Activated CD4-positive, alpha-beta T cell treated with anti-CD3 and anti-CD28 coated beads for 36 hours (primary cell): ENCODE data around the gene THBS3. TPM values are rescaled to one million over a fixed set of nuclear protein-coding genes. Genes with fewer than 3 reads are reported as not detected.
"Not testable (repeated sequence)": the region's sequence is repeated elsewhere in the genome, so short reads cannot be mapped to it uniquely, and the experiment has no call there.

Source experiments
- ATAC-seq: fragments of 200-7000 bp; cut with Tn5 transposase; one replicate; pipeline ENCODE4 v1.10.0; 2021; ENCODE audit warnings: mild to moderate bottlenecking, moderate library complexity
- CTCF ChIA-PET: fragments of 350-600 bp; sonication (Branson Sonifier 250); formaldehyde crosslinking; loops from one replicate; lab custom pipeline; 2021; ENCODE audit warnings: antibody characterized with exemption; lab: Charles Lee
- POLR2A ChIA-PET: fragments of 350-600 bp; sonication (Branson Sonifier 250); formaldehyde crosslinking; loops from one replicate; lab custom pipeline; 2021; ENCODE audit warnings: antibody characterized with exemption, inconsistent platforms; lab: Charles Lee
- DNase-seq: peaks from one replicate; pipeline ENCODE4 v3.0.0-alpha.2; 2020
- H3K27ac Mint-ChIP-seq: one replicate; pipeline ENCODE4 v1.8.0; 2021; ENCODE audit warnings: mixed read lengths
- H3K27me3 Mint-ChIP-seq: one replicate; pipeline ENCODE4 v1.8.0; 2021; ENCODE audit warnings: mixed read lengths
- H3K36me3 Mint-ChIP-seq: one replicate; pipeline ENCODE4 v1.8.0; 2021; ENCODE audit warnings: low read depth, mixed read lengths
- H3K4me1 Mint-ChIP-seq: one replicate; pipeline ENCODE4 v1.8.0; 2021; ENCODE audit warnings: mixed read lengths
- H3K4me3 Mint-ChIP-seq: one replicate; pipeline ENCODE4 v1.8.0; 2021; ENCODE audit warnings: mild to moderate bottlenecking, moderate library complexity, mixed read lengths
- H3K9me3 Mint-ChIP-seq: one replicate; pipeline ENCODE4 v1.8.0; 2021; ENCODE audit warnings: low read depth, mixed read lengths
- intact Hi-C, 2 experiments: fragments of 100-400 bp; cut with DNase I in 1 of 2; cut with micrococcal nuclease in 1 of 2; formaldehyde crosslinking; loops; one replicate each; pipeline versions ENCODE4 v1.14.2 to v1.15.1; 2022 to 2024; cut with DNase I, micrococcal nuclease
- total RNA-seq, 2 experiments: library from RNA; stranded (reverse); gene quantifications; one replicate each; pipeline ENCODE4 v1.2.3, GENCODE V29; 2021

Gene THBS3
- total RNA-seq, 2 experiments from 2014 or later, result 12.8 to 13.7 TPM

GRCh38 chr1:155235375-155235774 lies 27.7 kb upstream of the THBS3 start:
- CTCF ChIA-PET, DNase-seq, H3K27me3 Mint-ChIP-seq, H3K9me3 Mint-ChIP-seq, H3K4me3 Mint-ChIP-seq, ATAC-seq, intact Hi-C loops, POLR2A ChIA-PET, H3K27ac Mint-ChIP-seq: not testable (repeated sequence)
- Mint-ChIP-seq H3K4me1 (peaks cover 11% of the 10 kb centered on the region), H3K36me3 (peaks cover 10% of the 10 kb centered on the region)

DNA sequence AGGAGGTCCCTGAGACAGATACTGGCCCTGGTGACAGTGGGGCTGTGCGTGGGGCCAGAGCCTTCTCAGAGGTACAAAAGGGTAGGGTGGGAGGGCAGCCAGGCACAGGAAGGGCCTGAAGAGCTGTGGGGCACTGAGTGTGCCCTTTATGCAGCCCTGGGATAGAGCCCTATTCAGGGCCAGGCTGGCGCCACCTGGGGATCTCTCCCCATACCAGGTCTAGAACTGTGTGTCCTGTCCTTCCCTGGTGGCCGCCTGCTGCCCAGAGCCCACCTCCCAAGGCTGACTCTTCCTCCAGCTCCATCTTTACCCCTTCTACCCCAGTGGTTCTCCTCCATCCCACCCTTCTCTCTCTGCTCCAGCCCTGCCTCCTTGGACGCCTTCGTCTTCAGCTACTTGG lies 25.8 kb upstream of the THBS3 start:
- H3K27me3 Mint-ChIP-seq, H3K9me3 Mint-ChIP-seq, POLR2A ChIA-PET, H3K4me3 Mint-ChIP-seq, CTCF ChIA-PET, DNase-seq, ATAC-seq, intact Hi-C loops, H3K27ac Mint-ChIP-seq: not testable (repeated sequence)
- Mint-ChIP-seq H3K36me3 (peaks cover 10% of the 10 kb centered on the region), H3K4me1 (peaks cover 11% of the 10 kb centered on the region)

- CTCF ChIA-PET, H3K4me3 Mint-ChIP-seq, H3K9me3 Mint-ChIP-seq, DNase-seq, H3K27ac Mint-ChIP-seq, intact Hi-C loops, H3K27me3 Mint-ChIP-seq, POLR2A ChIA-PET, ATAC-seq: not testable (repeated sequence)
- H3K4me1 Mint-ChIP-seq, result peaks cover 18% of the 10 kb centered on the region
- H3K36me3 Mint-ChIP-seq, result peaks cover 10% of the 10 kb centered on the region
Measured at GRCh38 chr1:155232001-155232978, 24.6 kb upstream of the THBS3 start.

- POLR2A ChIA-PET, CTCF ChIA-PET, H3K27me3 Mint-ChIP-seq, H3K36me3 Mint-ChIP-seq, H3K9me3 Mint-ChIP-seq, intact Hi-C loops, ATAC-seq, H3K27ac Mint-ChIP-seq, DNase-seq, H3K4me3 Mint-ChIP-seq: not testable (repeated sequence)
- peaks cover 23% of the 10 kb centered on the region for H3K4me1 Mint-ChIP-seq
Measured at GRCh38 chr1:155231302-155231701, 23.6 kb upstream of the THBS3 start.

GRCh38 chr1:155228096-155228427 lies 20.4 kb upstream of the THBS3 start:
- DNase-seq, result no peak
- no peak for ATAC-seq
- ChIA-PET CTCF (interaction anchor here (0.6 to 1.9 kb wide), 7 partner anchors 20 to 706 kb away, joined by 3 to 12 read pairs (median 4); partner anchors contain the start of genes KHDC4, KRTCAP2 and MTX1), POLR2A (interaction anchor here (0.7 kb wide), 1 partner anchor 764 kb away, joined by 3 read pairs; no protein-coding TSS in a partner anchor)
- Mint-ChIP-seq H3K9me3 (no peaks in the 10 kb centered on the region), H3K27me3 (no peaks in the 10 kb centered on the region), H3K27ac (peak overlapping the region; percentile 97), H3K4me3 (peak overlapping the region; percentile 96), H3K4me1 (peaks cover 27% of the 10 kb centered on the region), H3K36me3 (peaks cover 8% of the 10 kb centered on the region)
- intact Hi-C loops, result no loop called here

- Mint-ChIP-seq H3K27me3 (no peaks in the 10 kb centered on the region), H3K9me3 (no peaks in the 10 kb centered on the region), H3K27ac (peak overlapping the region; percentile 97), H3K4me3 (peak overlapping the region; percentile 96), H3K36me3 (peaks cover 8% of the 10 kb centered on the region), H3K4me1 (peaks cover 27% of the 10 kb centered on the region)
- intact Hi-C loops, result loop anchor here (1.0 kb wide), 10 partner anchors 14 to 335 kb away; partner anchors contain the start of genes ADAM15 (in 1 of the 2), ASH1L (in 1 of the 2), FDPS (in 1 of the 2) and HCN3 (in 1 of the 2)
- DNase-seq, result peak; percentile 99
- peak; percentile 98 for ATAC-seq
- ChIA-PET POLR2A (interaction anchor here (0.7 to 1.3 kb wide), 3 partner anchors 18 to 764 kb away, joined by 3 to 4 read pairs (median 4); no protein-coding TSS in a partner anchor), CTCF (interaction anchor here (0.6 to 1.9 kb wide), 18 partner anchors 14 to 707 kb away, joined by 3 to 12 read pairs (median 4); partner anchors contain the start of genes FDPS, KHDC4, KRTCAP2 and MTX1)
Measured at GRCh38 chr1:155227261-155228095, 19.8 kb upstream of the THBS3 start.

DNA sequence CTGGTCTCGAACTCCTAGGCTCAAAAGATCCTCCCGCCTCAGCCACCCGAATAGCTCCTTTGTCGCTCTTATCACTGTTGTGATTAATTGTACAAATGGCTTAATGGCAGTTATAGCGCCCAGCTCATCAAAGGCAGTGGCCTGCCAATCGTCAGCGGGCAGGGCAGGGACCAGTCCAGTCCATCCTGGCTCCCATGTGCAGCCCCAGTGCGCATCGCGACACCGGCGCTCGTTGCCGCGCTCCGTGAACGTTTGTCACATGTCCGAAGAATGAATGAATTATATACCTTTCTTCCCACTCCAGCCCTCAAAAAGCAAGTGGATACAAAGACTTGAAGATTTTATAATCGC lies 19.2 kb upstream of the THBS3 start:
- Mint-ChIP-seq H3K27me3 (no peaks in the 10 kb centered on the region), H3K4me3 (peak overlapping the region; percentile 96), H3K27ac (peak overlapping the region; percentile 97), H3K4me1 (peaks cover 27% of the 10 kb centered on the region), H3K36me3 (peaks cover 8% of the 10 kb centered on the region), H3K9me3 (no peaks in the 10 kb centered on the region)
- ATAC-seq, result peak; percentile 50
- POLR2A ChIA-PET, result interaction anchor here (1.1 to 1.3 kb wide), 2 partner anchors 17 to 32 kb away, joined by 4 read pairs; no protein-coding TSS in a partner anchor
- CTCF ChIA-PET, result interaction anchor here (0.6 to 1.9 kb wide), 17 partner anchors 15 to 631 kb away, joined by 3 to 12 read pairs (median 3); partner anchors contain the start of genes FDPS, KRTCAP2 and MTX1
- intact Hi-C loops, result loop anchor here (1.0 kb wide), 12 partner anchors 14 to 335 kb away; partner anchors contain the start of genes THBS3 (in 2 of the 2), ADAM15 (in 1 of the 2), ASH1L (in 1 of the 2) and FDPS (in 1 of the 2)
- peak; percentile 76 for DNase-seq

- no peaks in the 10 kb centered on the region for H3K27me3 Mint-ChIP-seq
- H3K36me3 Mint-ChIP-seq, result peaks cover 8% of the 10 kb centered on the region
- intact Hi-C loops, result loop anchor here (1.0 kb wide), 2 partner anchors 19 to 50 kb away; partner anchors contain the start of gene THBS3 (in 2 of the 2)
- peaks cover 27% of the 10 kb centered on the region for H3K4me1 Mint-ChIP-seq
- H3K27ac Mint-ChIP-seq, result peak overlapping the region; percentile 97
- H3K4me3 Mint-ChIP-seq, result peak overlapping the region; percentile 96
- peak; percentile 53 for ATAC-seq
- DNase-seq, result peak; percentile 92
- CTCF ChIA-PET, result interaction anchor here (0.6 to 3.7 kb wide), 21 partner anchors 15 to 738 kb away, joined by 3 to 20 read pairs (median 3); partner anchors contain the start of genes ENTREP3, FDPS, KRTCAP2 and MTX1
- POLR2A ChIA-PET, result interaction anchor here (1.1 to 1.3 kb wide), 2 partner anchors 17 to 32 kb away, joined by 4 read pairs; no protein-coding TSS in a partner anchor
- no peaks in the 10 kb centered on the region for H3K9me3 Mint-ChIP-seq
Measured at GRCh38 chr1:155226188-155226909, 18.7 kb upstream of the THBS3 start.

GRCh38 chr1:155225404-155225759 lies 17.7 kb upstream of the THBS3 start:
- CTCF ChIA-PET, result interaction anchor here (0.6 to 3.7 kb wide), 5 partner anchors 17 to 739 kb away, joined by 3 to 20 read pairs (median 4); partner anchors contain the start of genes ENTREP3, MTX1 and THBS3
- POLR2A ChIA-PET, H3K27me3 Mint-ChIP-seq, DNase-seq, intact Hi-C loops, ATAC-seq, H3K9me3 Mint-ChIP-seq, H3K36me3 Mint-ChIP-seq: not testable (repeated sequence)
- peak overlapping the region; percentile 97 for H3K27ac Mint-ChIP-seq
- H3K4me3 Mint-ChIP-seq, result peak overlapping the region; percentile 96
- peaks cover 27% of the 10 kb centered on the region for H3K4me1 Mint-ChIP-seq

DNA sequence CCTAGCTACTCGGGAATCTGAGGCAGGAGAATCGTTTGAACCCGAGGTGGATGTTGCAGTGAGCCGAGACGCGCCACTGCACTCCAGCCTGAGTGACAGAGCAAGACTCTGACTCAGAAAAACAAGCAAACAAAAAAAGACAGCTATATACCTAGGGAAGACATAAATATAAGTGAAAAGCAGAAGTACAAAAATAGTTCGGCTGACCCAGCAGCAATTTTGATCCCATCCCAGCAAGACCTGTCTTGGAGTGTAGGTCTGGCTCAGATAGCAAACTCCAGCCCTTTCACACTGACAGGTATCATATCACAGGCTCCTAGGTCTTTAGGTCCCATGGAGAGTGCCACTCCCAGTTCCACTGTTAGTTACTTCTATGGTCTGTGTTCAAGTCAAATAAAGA lies 15.3 kb upstream of the THBS3 start:
- H3K36me3 Mint-ChIP-seq, result peaks cover 8% of the 10 kb centered on the region
- intact Hi-C loops, result no loop called here
- DNase-seq (no peak), ATAC-seq (no peak)
- H3K27ac Mint-ChIP-seq, result no peak overlapping the region
- H3K9me3 Mint-ChIP-seq, result no peaks in the 10 kb centered on the region
- H3K27me3 Mint-ChIP-seq, result no peaks in the 10 kb centered on the region
- H3K4me1 Mint-ChIP-seq, result peaks cover 33% of the 10 kb centered on the region
- ChIA-PET POLR2A (no interaction called here), CTCF (interaction anchor here (1.0 to 3.7 kb wide), 3 partner anchors 15 to 161 kb away, joined by 3 to 20 read pairs (median 3); partner anchors contain the start of genes MTX1 and THBS3)
- H3K4me3 Mint-ChIP-seq, result no peak overlapping the region
